Suprapubic skin (tissue), 4 donors: ENCODE data around the gene PMEPA1. TPM values are rescaled to one million over a fixed set of nuclear protein-coding genes. Genes with fewer than 3 reads are reported as not detected.

Source experiments
- DNase-seq, 2 donors: peaks; one replicate each; pipeline ENCODE4 v3.0.0-alpha.2; 2019; ENCODE audit warnings: low spot score in 2 of 2
- H3K27ac ChIP-seq: fragments of 200-600 bp; sonication (generic); one replicate; pipeline ENCODE4 v1.5.1; 2019
- H3K27me3 ChIP-seq: fragments of 200-600 bp; sonication (generic); one replicate; pipeline ENCODE4 v1.5.1; 2019
- H3K36me3 ChIP-seq: fragments of 200-600 bp; sonication (generic); one replicate; pipeline ENCODE4 v1.5.1; 2019
- H3K4me1 ChIP-seq: fragments of 200-600 bp; sonication (generic); one replicate; pipeline ENCODE4 v1.5.1; 2019
- H3K4me3 ChIP-seq: fragments of 200-600 bp; sonication (generic); one replicate; pipeline ENCODE4 v1.5.1; 2019; ENCODE audit warnings: mild to moderate bottlenecking
- H3K9me3 ChIP-seq: fragments of 200-600 bp; sonication (generic); one replicate; pipeline ENCODE4 v1.5.1; 2019
- CTCF ChIP-seq, 2 donors: fragments of 200-600 bp in 1 of 2; fragments of 450-650 bp in 1 of 2; sonication (generic) in 1 of 2; IDR thresholded peaks; one replicate each; pipeline ENCODE4 v1.5.1; 2016 to 2019; ENCODE audit warnings: antibody characterized with exemption in 2 of 2, mild to moderate bottlenecking in 1 of 2, moderate library complexity in 1 of 2
- EP300 ChIP-seq: sonication (generic); formaldehyde crosslinking; IDR thresholded peaks from one replicate; pipeline ENCODE4 v1.6.1; 2017; ENCODE audit warnings: antibody characterized with exemption
- POLR2A ChIP-seq, 2 donors: fragments of 450-650 bp; IDR thresholded peaks; one replicate each; pipeline ENCODE4 v1.6.1; 2017; ENCODE audit warnings: antibody characterized with exemption in 2 of 2, mild to moderate bottlenecking in 2 of 2, moderate library complexity in 2 of 2
- POLR2AphosphoS5 ChIP-seq, 3 donors: sonication (generic); formaldehyde crosslinking; IDR thresholded peaks; one replicate each; pipeline ENCODE4 v1.6.1; 2017; ENCODE audit warnings: antibody characterized with exemption in 3 of 3
- WGBS: methylation state at CpG from one replicate; pipeline ENCODE4 v1.1.5; 2018; 5-methylcytosine and 5-hydroxymethylcytosine counted together
- total RNA-seq, 4 donors: library from RNA; depleted of rRNA; stranded (reverse); fragments of >200 nt; gene quantifications; one replicate each; pipeline ENCODE4 v1.1.0, GENCODE V29; 2016

PMEPA1 gene
- total RNA-seq, 4 donors from 2014 or later: 9.5 to 20.4 (median 16.2) TPM

DNA sequence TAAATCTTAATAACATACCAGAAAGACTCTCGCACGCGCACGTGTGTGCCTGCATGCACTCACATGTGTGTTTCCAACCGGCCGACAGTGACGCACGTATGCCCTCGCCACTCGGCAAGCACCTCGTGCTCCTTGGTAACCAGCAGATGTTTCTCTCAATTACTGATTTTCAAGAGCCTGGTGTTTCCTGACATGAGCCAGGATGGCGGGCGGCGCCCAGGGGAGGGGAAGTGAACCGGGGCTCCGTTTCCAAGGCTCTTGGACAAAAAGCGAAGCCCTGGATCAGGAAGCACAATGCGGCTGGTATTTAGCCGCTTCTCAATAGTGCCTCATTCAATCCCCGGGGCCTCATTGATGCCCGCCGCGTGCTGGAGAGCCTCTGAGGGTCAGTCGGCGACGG, 37.7 kb downstream of the PMEPA1 start:
- H3K36me3 ChIP-seq: no peaks in the 10 kb centered on the region
- no peaks in the 10 kb centered on the region for H3K9me3 ChIP-seq
- no peaks in the 10 kb centered on the region for H3K27me3 ChIP-seq
- DNase-seq: peak; percentile 86 to 89
- WGBS: 71% methylated on average over 26 of the region's 26 CpGs
- peaks cover 25% of the 10 kb centered on the region for H3K4me1 ChIP-seq
- no peak overlapping the region for H3K4me3 ChIP-seq
- H3K27ac ChIP-seq: peak overlapping the region; percentile 49
- TF ChIP-seq POLR2AphosphoS5 (IDR thresholded peaks at IDR 0.05) (peak in 1 of 3 donors; percentile 27), EP300 (no peak), POLR2A (IDR thresholded peaks at IDR 0.05) (peak in 1 of 2 donors; percentile 12)

DNA sequence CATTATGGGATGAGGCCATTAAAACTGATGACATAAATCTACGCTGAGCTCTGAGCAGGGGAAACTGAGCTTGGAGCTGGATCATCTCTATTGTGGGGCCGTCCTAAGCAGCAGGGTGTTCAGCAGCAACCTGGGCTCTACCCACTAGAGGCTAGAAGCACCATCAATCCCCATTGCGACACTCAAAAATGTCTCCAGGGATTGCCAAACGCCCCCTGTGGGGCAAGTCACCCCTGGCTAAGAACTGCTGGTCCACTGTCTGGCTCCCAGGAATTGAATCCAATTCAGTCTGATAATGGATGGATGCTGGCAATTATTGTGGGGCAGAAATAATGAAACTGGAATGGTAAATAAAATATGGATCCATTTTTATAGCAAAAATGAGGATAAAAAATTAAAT, 38.2 kb downstream of the PMEPA1 start:
- WGBS: 85% methylated on average over 4 of the region's 4 CpGs

DNA sequence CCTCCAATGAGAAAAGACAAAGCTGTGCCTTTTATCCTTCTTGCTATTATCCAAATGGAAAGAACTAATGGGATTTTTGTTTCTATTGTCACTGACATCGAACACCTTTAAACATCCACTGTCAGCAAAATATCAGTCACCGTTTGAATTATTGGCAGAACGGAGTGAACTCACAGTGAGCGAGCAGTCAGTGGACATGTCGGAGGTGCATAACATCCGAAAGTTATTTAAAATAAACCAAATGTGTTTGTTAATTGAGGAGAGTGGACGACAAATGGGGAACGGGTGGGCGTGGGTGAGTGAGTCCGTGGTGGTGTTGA, 38.8 kb downstream of the PMEPA1 start:
- no peaks in the 10 kb centered on the region for H3K27me3 ChIP-seq
- H3K4me1 ChIP-seq: peaks cover 25% of the 10 kb centered on the region
- no peak for TF ChIP-seq EP300
- no peak for TF ChIP-seq POLR2AphosphoS5 (IDR thresholded peaks at IDR 0.05)
- TF ChIP-seq POLR2A (IDR thresholded peaks at IDR 0.05): no peak
- H3K27ac ChIP-seq: no peak overlapping the region
- no peak overlapping the region for H3K4me3 ChIP-seq
- H3K36me3 ChIP-seq: no peaks in the 10 kb centered on the region
- no peaks in the 10 kb centered on the region for H3K9me3 ChIP-seq
- no peak for DNase-seq
- 84% methylated on average over 10 of the region's 10 CpGs for WGBS

More for the DNA sequence above, 38.2 kb downstream of the PMEPA1 start:
- Histone ChIP-seq H3K9me3 (no peaks in the 10 kb centered on the region), H3K36me3 (no peaks in the 10 kb centered on the region), H3K27ac (no peak overlapping the region), H3K4me1 (peaks cover 25% of the 10 kb centered on the region), H3K27me3 (no peaks in the 10 kb centered on the region), H3K4me3 (no peak overlapping the region)
- DNase-seq: no peak
- no peak for TF ChIP-seq CTCF (IDR thresholded peaks at IDR 0.05)
- no peak for TF ChIP-seq EP300
- no peak for TF ChIP-seq POLR2AphosphoS5 (IDR thresholded peaks at IDR 0.05)
- no peak for TF ChIP-seq POLR2A (IDR thresholded peaks at IDR 0.05)

DNA sequence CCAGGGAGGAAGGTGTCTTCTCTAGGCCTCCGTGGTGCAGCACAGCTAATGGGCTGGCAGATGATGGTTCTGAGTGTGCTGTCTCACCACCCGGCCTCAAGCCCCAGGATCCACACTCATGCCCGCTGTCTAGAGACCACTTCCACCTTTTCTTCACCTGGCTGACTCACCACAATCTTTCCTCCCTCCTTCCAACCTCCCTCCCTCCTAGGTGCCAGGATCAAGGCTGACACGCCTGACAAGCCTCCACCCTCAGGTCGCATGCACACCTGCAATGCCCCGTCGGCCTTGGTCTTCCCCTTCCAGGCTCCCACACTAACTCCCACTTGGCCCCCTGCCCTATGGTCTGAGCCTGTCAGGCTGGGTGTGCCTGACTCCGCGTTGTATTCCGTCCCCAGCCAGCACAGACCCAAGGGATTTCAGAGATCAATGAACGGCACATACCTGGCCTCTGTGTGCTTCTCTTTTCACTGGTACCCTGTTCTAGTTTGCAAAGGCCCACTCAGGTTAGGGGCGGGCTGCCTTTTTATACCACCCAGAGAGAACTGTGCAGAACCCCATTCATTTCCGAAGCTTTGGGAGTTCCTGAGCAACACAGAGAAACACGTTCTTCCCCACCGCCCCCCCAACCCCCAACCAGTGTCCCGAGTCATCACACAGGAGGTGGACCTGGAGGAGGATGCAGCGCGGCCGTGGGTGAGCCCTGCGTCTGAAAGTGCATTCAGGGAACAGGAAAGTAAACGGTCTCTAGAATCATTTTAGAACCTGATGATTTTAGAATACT, 39.3 kb downstream of the PMEPA1 start:
- WGBS: 67% methylated on average over 21 of the region's 21 CpGs
- H3K4me1 ChIP-seq: peaks cover 25% of the 10 kb centered on the region

GRCh38 chr20:57669632-57670031, 40.2 kb downstream of the PMEPA1 start:
- peaks cover 27% of the 10 kb centered on the region for H3K4me1 ChIP-seq
- H3K36me3 ChIP-seq: no peaks in the 10 kb centered on the region
- no peak overlapping the region for H3K27ac ChIP-seq
- H3K9me3 ChIP-seq: no peaks in the 10 kb centered on the region
- 90% methylated on average over 8 of the region's 8 CpGs for WGBS
- TF ChIP-seq EP300: no peak
- no peak for DNase-seq
- H3K4me3 ChIP-seq: no peak overlapping the region
- H3K27me3 ChIP-seq: no peaks in the 10 kb centered on the region

More for the DNA sequence above, 39.3 kb downstream of the PMEPA1 start:
- H3K27ac ChIP-seq: no peak overlapping the region
- DNase-seq: no peak
- TF ChIP-seq POLR2A (IDR thresholded peaks at IDR 0.05) (no peak), CTCF (IDR thresholded peaks at IDR 0.05) (no peak), EP300 (no peak), POLR2AphosphoS5 (IDR thresholded peaks at IDR 0.05) (no peak)
- H3K9me3 ChIP-seq: no peaks in the 10 kb centered on the region
- no peak overlapping the region for H3K4me3 ChIP-seq
- H3K36me3 ChIP-seq: no peaks in the 10 kb centered on the region
- no peaks in the 10 kb centered on the region for H3K27me3 ChIP-seq

GRCh38 chr20:57667924-57668782, 41.7 kb downstream of the PMEPA1 start:
- TF ChIP-seq POLR2A (IDR thresholded peaks at IDR 0.05) (no peak), EP300 (no peak), POLR2AphosphoS5 (IDR thresholded peaks at IDR 0.05) (no peak), CTCF (IDR thresholded peaks at IDR 0.05) (no peak)
- Histone ChIP-seq H3K27ac (no peak overlapping the region), H3K4me3 (no peak overlapping the region), H3K4me1 (peaks cover 28% of the 10 kb centered on the region), H3K9me3 (no peaks in the 10 kb centered on the region), H3K36me3 (no peaks in the 10 kb centered on the region), H3K27me3 (no peaks in the 10 kb centered on the region)
- 76% methylated on average over 17 of the region's 18 CpGs for WGBS
- no peak for DNase-seq
